ENCODE measurements around the gene CDKN2B-AS1.

GRCh38 chr9:22002038-22002437 lies 7.4 kb downstream of the CDKN2B-AS1 start:
- TF ChIP-seq CTCF (IDR thresholded peaks at IDR 0.05) (no peak), EZH2 (IDR thresholded peaks at IDR 0.05) (no peak)

All from neural progenitor cell (in vitro differentiated cells).